SH-SY5Y (cell line): ENCODE results near the gene SCYGR8.

Experiments used
- GATA2 ChIP-seq: IDR thresholded peaks from 2 replicates; pipeline ENCODE4 v1.6.1; 2011; ENCODE audit warnings: mild to moderate bottlenecking, low read depth, low read length
- GATA3 ChIP-seq: IDR thresholded peaks from 2 replicates; pipeline ENCODE4 v1.6.1; 2011; ENCODE audit warnings: low read depth, mild to moderate bottlenecking, low read length, moderate library complexity

- TF ChIP-seq GATA2 (no peak), GATA3 (no peak)
Measured at GRCh38 chr2:227781841-227782240, 36.1 kb downstream of the SCYGR8 start.
